ENCODE results near the gene BASP1.

DNA sequence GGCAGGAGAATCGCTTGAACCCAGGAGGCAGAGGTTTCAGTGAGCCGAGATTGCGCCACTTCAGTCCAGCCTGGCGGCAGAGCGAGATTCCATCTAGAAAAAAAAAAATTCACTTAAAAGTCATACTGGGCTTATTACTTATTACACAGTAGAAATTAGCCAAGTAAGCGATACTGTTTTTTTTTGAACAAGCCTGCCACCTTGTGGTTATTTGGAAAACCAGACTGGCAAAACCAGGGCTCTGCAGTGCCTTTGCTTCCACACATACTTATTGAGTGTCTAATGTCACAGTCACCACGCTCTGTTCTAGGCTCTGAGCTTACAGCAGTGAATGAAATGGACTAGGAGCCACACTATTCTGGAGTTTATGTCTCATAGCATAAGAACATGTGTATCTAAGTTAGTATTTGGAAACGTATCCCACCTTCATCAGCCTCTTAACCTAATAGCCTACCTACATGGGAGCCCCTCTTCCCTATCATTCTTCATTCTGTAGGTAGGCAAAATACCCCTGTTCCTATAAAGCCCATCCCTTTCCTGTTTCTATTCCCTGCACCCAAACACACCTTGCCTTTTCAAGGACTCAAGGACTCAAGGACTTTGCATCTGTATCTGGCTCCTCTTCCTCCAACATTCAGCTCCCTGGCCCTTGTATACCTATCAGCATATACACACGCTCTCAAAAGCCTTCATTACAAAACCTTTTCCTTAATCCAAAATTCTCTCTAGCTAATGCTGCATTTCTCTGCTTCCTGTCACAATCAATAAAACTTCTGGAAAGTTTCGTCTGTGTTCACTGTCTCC lies 13.9 kb upstream of the BASP1 start:
- TF ChIP-seq POLR2AphosphoS5 (IDR thresholded peaks at IDR 0.05; ENCODE audit: low read depth, low read length), result no peak
- TF ChIP-seq SIN3A (IDR thresholded peaks at IDR 0.05; ENCODE audit: borderline replicate concordance, low read depth, low read length), result no peak
